Measurements from ENCODE around the gene LYZL2. TPM values are rescaled to one million over a fixed set of nuclear protein-coding genes. Genes with fewer than 3 reads are reported as not detected.

Gene LYZL2
- polyA plus RNA-seq, 1 donor from 2014 or later: not detected

- Histone ChIP-seq H3K9ac (ENCODE audit: low read length) (no peak overlapping the region), H3K4me2 (ENCODE audit: low read length) (no peak overlapping the region), H4K20me1 (ENCODE audit: insufficient read depth) (no peaks in the 10 kb centered on the region), H3K27me3 (ENCODE audit: insufficient read depth, low read depth, low read length) (no peaks in the 10 kb centered on the region), H3K79me2 (replicated peaks; ENCODE audit: insufficient read depth, low read length) (no peaks in the 10 kb centered on the region), H3K27ac (ENCODE audit: low read length) (no peak overlapping the region), H3K36me3 (ENCODE audit: insufficient read depth, low read length) (no peaks in the 10 kb centered on the region), H3K9me3 (ENCODE audit: low read length) (no peaks in the 10 kb centered on the region), H3F3A (ENCODE audit: insufficient read depth, low read length, poor library complexity, severe bottlenecking) (no peaks in the 10 kb centered on the region), H2AFZ (ENCODE audit: low read depth, low read length) (no peak overlapping the region), H3K4me3 (ENCODE audit: low read length) (no peak overlapping the region), H3K9me2 (ENCODE audit: insufficient read depth, low read length) (no peaks in the 10 kb centered on the region)
- no peak for TF ChIP-seq RAD21 (conservative IDR thresholded peaks at IDR 0.05)
- TF ChIP-seq EP300 (conservative IDR thresholded peaks at IDR 0.05; ENCODE audit: poor library complexity, severe bottlenecking): no peak
- TF ChIP-seq REST (IDR thresholded peaks at IDR 0.05; ENCODE audit: borderline replicate concordance): no peak
- no peak for TF ChIP-seq EZH2 (IDR thresholded peaks at IDR 0.05; ENCODE audit: borderline replicate concordance, insufficient read depth, low read length, poor library complexity, severe bottlenecking)
- TF ChIP-seq SMC3 (conservative IDR thresholded peaks at IDR 0.05; ENCODE audit: poor library complexity): no peak
- no peak for TF ChIP-seq TAF1 (IDR thresholded peaks at IDR 0.05; ENCODE audit: low read depth)
- no peak for TF ChIP-seq POLR2AphosphoS5 (IDR thresholded peaks at IDR 0.05)
- no peak for TF ChIP-seq MXI1 (conservative IDR thresholded peaks at IDR 0.05; ENCODE audit: poor library complexity, severe bottlenecking)
These were observed 42.7 kb downstream of the LYZL2 start for GRCh38 chr10:30586828-30587227.

- Histone ChIP-seq H3K79me2 (replicated peaks; ENCODE audit: insufficient read depth, low read length) (no peaks in the 10 kb centered on the region), H3K9me3 (ENCODE audit: low read length) (no peaks in the 10 kb centered on the region), H3K27me3 (ENCODE audit: insufficient read depth, low read depth, low read length) (no peaks in the 10 kb centered on the region), H3K9me2 (ENCODE audit: insufficient read depth, low read length) (no peaks in the 10 kb centered on the region), H3F3A (ENCODE audit: insufficient read depth, low read length, poor library complexity, severe bottlenecking) (no peaks in the 10 kb centered on the region), H3K4me3 (ENCODE audit: low read length) (no peak overlapping the region), H2AFZ (ENCODE audit: low read depth, low read length) (no peak overlapping the region), H4K20me1 (ENCODE audit: insufficient read depth) (no peaks in the 10 kb centered on the region), H3K27ac (ENCODE audit: low read length) (no peak overlapping the region), H3K4me2 (ENCODE audit: low read length) (no peak overlapping the region), H3K9ac (ENCODE audit: low read length) (no peak overlapping the region), H3K36me3 (ENCODE audit: insufficient read depth, low read length) (no peaks in the 10 kb centered on the region)
- no peak for TF ChIP-seq POLR2AphosphoS5 (IDR thresholded peaks at IDR 0.05)
- no peak for TF ChIP-seq RAD21 (conservative IDR thresholded peaks at IDR 0.05)
- no peak for TF ChIP-seq TAF1 (IDR thresholded peaks at IDR 0.05; ENCODE audit: low read depth)
- TF ChIP-seq REST (IDR thresholded peaks at IDR 0.05; ENCODE audit: borderline replicate concordance): no peak
- no peak for TF ChIP-seq EZH2 (IDR thresholded peaks at IDR 0.05; ENCODE audit: borderline replicate concordance, insufficient read depth, low read length, poor library complexity, severe bottlenecking)
- TF ChIP-seq EP300 (conservative IDR thresholded peaks at IDR 0.05; ENCODE audit: poor library complexity, severe bottlenecking): no peak
- no peak for TF ChIP-seq SMC3 (conservative IDR thresholded peaks at IDR 0.05; ENCODE audit: poor library complexity)
- no peak for TF ChIP-seq MXI1 (conservative IDR thresholded peaks at IDR 0.05; ENCODE audit: poor library complexity, severe bottlenecking)
- TF ChIP-seq CTCF (IDR thresholded peaks at IDR 0.05; ENCODE audit: poor library complexity, severe bottlenecking): no peak
These were observed 45.7 kb downstream of the LYZL2 start for GRCh38 chr10:30583778-30584415.

All from neural cell (in vitro differentiated cells).